CD4-positive, alpha-beta T cell (primary cell): ENCODE results near the gene LRRC8E. TPM values are rescaled to one million over a fixed set of nuclear protein-coding genes. Genes with fewer than 3 reads are reported as not detected.
A peak's percentile ranks its signal among the peaks of the same experiment; 100 is the strongest.

Experiments used
- ATAC-seq: fragments of 200-7000 bp; cut with Tn5 transposase; one replicate; pipeline ENCODE4 v1.10.0; 2022; ENCODE audit warnings: mild to moderate bottlenecking; ENCODE audit not compliant: poor library complexity
- CTCF ChIA-PET: fragments of 350-600 bp; sonication (Branson Sonifier 250); formaldehyde crosslinking; loops from one replicate; lab custom pipeline; 2021; ENCODE audit warnings: antibody characterized with exemption, inconsistent platforms; lab: Charles Lee
- POLR2A ChIA-PET: fragments of 350-600 bp; sonication (Branson Sonifier 250); formaldehyde crosslinking; loops from one replicate; lab custom pipeline; 2021; ENCODE audit warnings: antibody characterized with exemption, inconsistent platforms; lab: Charles Lee
- DNase-seq, 14 experiments: peaks; one replicate each; pipeline ENCODE4 v3.0.0-alpha.2; 2013 to 2020; ENCODE audit warnings: mixed read lengths in 2 of 14
- H3K27ac ChIP-seq, 2 donors: one replicate each; pipeline versions ENCODE4 v1.5.1 to v1.7.0; 2013; ENCODE audit warnings: low read length in 2 of 2, low read depth in 1 of 2, mild to moderate bottlenecking in 1 of 2
- H3K27me3 ChIP-seq, 2 experiments: 1 replicate in 1 of 2; 2 replicates in 1 of 2; pipeline versions ENCODE4 v1.6.1 to v1.7.0; 2013; ENCODE audit warnings: low read length in 2 of 2, control low read depth in 1 of 2, mild to moderate bottlenecking in 1 of 2, moderate library complexity in 1 of 2; ENCODE audit not compliant: insufficient read depth in 2 of 2, control insufficient read depth in 1 of 2
- H3K36me3 ChIP-seq: one replicate; pipeline ENCODE4 v1.6.1; 2013; ENCODE audit warnings: low read length, control low read depth; ENCODE audit not compliant: insufficient read depth
- H3K4me1 ChIP-seq: one replicate; pipeline ENCODE4 v1.6.1; 2013; ENCODE audit warnings: low read length, control low read depth; ENCODE audit not compliant: insufficient read depth
- H3K4me3 ChIP-seq: one replicate; pipeline ENCODE4 v1.5.1; 2013; ENCODE audit warnings: mild to moderate bottlenecking, low read length, moderate library complexity
- H3K9me3 ChIP-seq, 2 experiments: 1 replicate in 1 of 2; 2 replicates in 1 of 2; pipeline versions ENCODE4 v1.6.1 to v1.7.0; 2013; ENCODE audit warnings: low read length in 2 of 2, mild to moderate bottlenecking in 2 of 2, control low read depth in 1 of 2, moderate library complexity in 1 of 2; ENCODE audit not compliant: control insufficient read depth in 1 of 2, insufficient read depth in 1 of 2
- H3K27ac Mint-ChIP-seq: one replicate; pipeline ENCODE4 v1.8.0; 2020; ENCODE audit warnings: mixed read lengths
- H3K27me3 Mint-ChIP-seq: one replicate; pipeline ENCODE4 v1.8.0; 2021; ENCODE audit warnings: mixed read lengths
- H3K36me3 Mint-ChIP-seq: one replicate; pipeline ENCODE4 v1.8.0; 2021; ENCODE audit warnings: low read depth, mixed read lengths
- H3K4me1 Mint-ChIP-seq: one replicate; pipeline ENCODE4 v1.8.0; 2021; ENCODE audit warnings: low read depth, mixed read lengths
- H3K4me3 Mint-ChIP-seq: one replicate; pipeline ENCODE4 v1.8.0; 2020; ENCODE audit warnings: mild to moderate bottlenecking, mixed read lengths
- H3K9me3 Mint-ChIP-seq: one replicate; pipeline ENCODE4 v1.8.0; 2020; ENCODE audit warnings: mixed read lengths
- CTCF ChIP-seq: fragments of 200-600 bp; IDR thresholded peaks from one replicate; pipeline ENCODE4 v1.8.0; 2022; ENCODE audit warnings: antibody characterized with exemption, mild to moderate bottlenecking
- intact Hi-C, 2 experiments: fragments of 100-400 bp; cut with DNase I in 1 of 2; cut with micrococcal nuclease in 1 of 2; formaldehyde crosslinking; loops; one replicate each; pipeline versions ENCODE4 v1.15.1 to v1.9.0; 2023 to 2025; cut with DNase I, micrococcal nuclease
- total RNA-seq, 174 experiments: library from RNA in 2 of 174; stranded (reverse) in 2 of 174; gene quantifications; one replicate each; pipeline ENCODE4 v1.2.3 and lab custom pipeline; 2021 to 2026

LRRC8E gene
- total RNA-seq, 2 experiments from 2014 or later = not detected

- peaks cover 28% of the 10 kb centered on the region for H3K36me3 Mint-ChIP-seq
- POLR2A ChIA-PET = interaction anchor here (7.7 kb wide), 1 partner anchor 10 kb away, joined by 116 read pairs; the partner anchor contains the start of gene MAP2K7
- peaks cover 36% of the 10 kb centered on the region for H3K4me1 ChIP-seq
- no peak for TF ChIP-seq CTCF
- peaks cover 28 to 35% of the 10 kb centered on the region in 2 experiments for H3K27me3 ChIP-seq
- H3K27ac ChIP-seq = no peak overlapping the region
- H3K36me3 ChIP-seq = peaks cover 35% of the 10 kb centered on the region
- H3K27me3 Mint-ChIP-seq = peaks cover 30% of the 10 kb centered on the region
- no peak overlapping the region for H3K27ac Mint-ChIP-seq
- intact Hi-C loops = no loop called here
- H3K4me1 Mint-ChIP-seq = peaks cover 16% of the 10 kb centered on the region
- H3K4me3 Mint-ChIP-seq = no peak overlapping the region
- no peak for ATAC-seq
- CTCF ChIA-PET = no interaction called here
- H3K9me3 Mint-ChIP-seq = no peaks in the 10 kb centered on the region
- DNase-seq = peak in 1 of 14 experiments; percentile 36
- H3K4me3 ChIP-seq = no peak overlapping the region
- peaks cover 0 to 9% of the 10 kb centered on the region in 2 experiments for H3K9me3 ChIP-seq
Measured at GRCh38 chr19:7914099-7914498, 25.8 kb downstream of the LRRC8E start.

GRCh38 chr19:7914598-7915045 lies 26.3 kb downstream of the LRRC8E start, which contains the start of gene TGFBR3L:
TGFBR3L (plus strand) TSS chr19:7914830.
- intact Hi-C loops = no loop called here
- H3K4me3 ChIP-seq = no peak within 1 kb of the TSS
- H3K4me3 Mint-ChIP-seq = peak within 1 kb of the TSS; percentile 48
- no peak within 1 kb of the TSS for H3K27ac ChIP-seq
- peak within 1 kb of the TSS; percentile 46 for H3K27ac Mint-ChIP-seq
- H3K27me3 ChIP-seq = peaks cover 33 to 35% of the 10 kb centered on the region in 2 experiments
- H3K27me3 Mint-ChIP-seq = peaks cover 33% of the 10 kb centered on the region
- CTCF ChIA-PET = no interaction called here
- DNase-seq = peak in 1 of 14 experiments; percentile 34
- no peak for ATAC-seq
- H3K9me3 ChIP-seq = peaks cover 0 to 9% of the 10 kb centered on the region in 2 experiments
- H3K4me1 Mint-ChIP-seq = peaks cover 18% of the 10 kb centered on the region
- peaks cover 31% of the 10 kb centered on the region for H3K36me3 ChIP-seq
- H3K36me3 Mint-ChIP-seq = peaks cover 28% of the 10 kb centered on the region
- POLR2A ChIA-PET = interaction anchor here (1.5 to 7.7 kb wide), 2 partner anchors 11 to 29 kb away, joined by 4 to 116 read pairs; partner anchors contain the start of genes MAP2K7 and TIMM44
- TF ChIP-seq CTCF = no peak
- H3K4me1 ChIP-seq = peaks cover 39% of the 10 kb centered on the region
- no peaks in the 10 kb centered on the region for H3K9me3 Mint-ChIP-seq

GRCh38 chr19:7915250-7916102 lies 27.2 kb downstream of the LRRC8E start:
- ATAC-seq (no peak), DNase-seq (peak in 1 of 14 experiments; percentile 37)
- H3K4me3 ChIP-seq = peak overlapping the region; percentile 33
- CTCF ChIA-PET = interaction anchor here (0.7 to 1.3 kb wide), 4 partner anchors 12 to 87 kb away, joined by 3 to 4 read pairs (median 3); partner anchors contain the start of gene MAP2K7
- no peak overlapping the region for H3K27ac ChIP-seq
- intact Hi-C loops = no loop called here
- no peak for TF ChIP-seq CTCF
- Mint-ChIP-seq H3K9me3 (no peaks in the 10 kb centered on the region), H3K4me3 (peak overlapping the region; percentile 48), H3K27me3 (peaks cover 39% of the 10 kb centered on the region), H3K27ac (peak overlapping the region; percentile 46), H3K4me1 (peaks cover 25% of the 10 kb centered on the region), H3K36me3 (peaks cover 26% of the 10 kb centered on the region)
- POLR2A ChIA-PET = interaction anchor here (0.6 to 7.7 kb wide), 5 partner anchors 12 to 53 kb away, joined by 3 to 116 read pairs (median 4); partner anchors contain the start of genes MAP2K7 and TIMM44
- H3K36me3 ChIP-seq = peaks cover 23% of the 10 kb centered on the region
- peaks cover 44% of the 10 kb centered on the region for H3K4me1 ChIP-seq
- peaks cover 34 to 35% of the 10 kb centered on the region in 2 experiments for H3K27me3 ChIP-seq
- H3K9me3 ChIP-seq = peaks cover 0 to 9% of the 10 kb centered on the region in 2 experiments
